Measurements from ENCODE around the gene DDA1.
"Not testable (repeated sequence)": the region's sequence is repeated elsewhere in the genome, so short reads cannot be mapped to it uniquely, and the experiment has no call there.

DDA1 gene

GRCh38 chr19:17353386-17353785, 44.0 kb downstream of the DDA1 start:
- no peak overlapping the region for H3K4me3 ChIP-seq (ENCODE audit: low read depth, low read length)
- TF ChIP-seq, protein P1, sequence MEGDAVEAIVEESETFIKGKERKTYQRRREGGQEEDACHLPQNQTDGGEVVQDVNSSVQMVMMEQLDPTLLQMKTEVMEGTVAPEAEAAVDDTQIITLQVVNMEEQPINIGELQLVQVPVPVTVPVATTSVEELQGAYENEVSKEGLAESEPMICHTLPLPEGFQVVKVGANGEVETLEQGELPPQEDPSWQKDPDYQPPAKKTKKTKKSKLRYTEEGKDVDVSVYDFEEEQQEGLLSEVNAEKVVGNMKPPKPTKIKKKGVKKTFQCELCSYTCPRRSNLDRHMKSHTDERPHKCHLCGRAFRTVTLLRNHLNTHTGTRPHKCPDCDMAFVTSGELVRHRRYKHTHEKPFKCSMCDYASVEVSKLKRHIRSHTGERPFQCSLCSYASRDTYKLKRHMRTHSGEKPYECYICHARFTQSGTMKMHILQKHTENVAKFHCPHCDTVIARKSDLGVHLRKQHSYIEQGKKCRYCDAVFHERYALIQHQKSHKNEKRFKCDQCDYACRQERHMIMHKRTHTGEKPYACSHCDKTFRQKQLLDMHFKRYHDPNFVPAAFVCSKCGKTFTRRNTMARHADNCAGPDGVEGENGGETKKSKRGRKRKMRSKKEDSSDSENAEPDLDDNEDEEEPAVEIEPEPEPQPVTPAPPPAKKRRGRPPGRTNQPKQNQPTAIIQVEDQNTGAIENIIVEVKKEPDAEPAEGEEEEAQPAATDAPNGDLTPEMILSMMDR (IDR thresholded peaks at IDR 0.05; ENCODE audit: low read depth, low read length, missing control alignments): no peak
- in situ Hi-C loops (cut with HindIII; ENCODE audit: low sequenced_read_pairs): no loop called here
- no peak for DNase-seq (ENCODE audit: low read depth)

DNA sequence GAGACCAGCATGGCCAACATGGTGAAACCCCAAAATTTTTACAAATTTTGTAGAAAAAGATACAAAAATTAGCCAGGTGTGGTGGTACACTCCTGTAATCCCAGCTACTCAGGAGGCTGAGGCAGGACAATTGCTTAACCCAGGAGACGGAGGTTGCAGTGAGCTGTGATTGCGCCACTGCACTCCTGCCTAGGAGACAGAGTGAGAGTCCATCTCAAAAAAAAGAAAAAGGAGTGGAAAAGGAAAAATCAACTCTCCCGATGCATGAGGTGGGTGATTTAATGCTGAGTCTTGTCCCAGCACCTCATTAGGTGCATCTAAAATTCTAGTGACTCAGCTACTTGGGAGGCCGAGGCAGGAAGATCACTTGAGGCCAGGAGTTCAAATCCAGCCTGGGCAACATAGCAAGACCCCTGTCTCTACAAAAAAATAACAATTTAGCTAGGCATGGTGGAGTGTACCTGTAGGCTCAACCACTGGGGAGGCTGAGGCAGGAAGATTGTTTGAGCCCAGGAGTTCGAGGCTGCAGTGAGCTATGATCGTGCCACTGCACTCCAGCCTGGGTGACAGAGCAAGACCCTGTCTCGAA, 47.8 kb downstream of the DDA1 start:
- no peak overlapping the region for H3K4me3 ChIP-seq (ENCODE audit: low read depth, low read length)
- TF ChIP-seq, protein P1 (IDR thresholded peaks at IDR 0.05; ENCODE audit: low read depth, low read length, missing control alignments): no peak

GRCh38 chr19:17357724-17358123, 48.4 kb downstream of the DDA1 start:
- H3K4me3 ChIP-seq (ENCODE audit: low read depth, low read length): no peak overlapping the region
- in situ Hi-C loops (cut with HindIII; ENCODE audit: low sequenced_read_pairs): no loop called here
- no peak for DNase-seq (ENCODE audit: low read depth)
- TF ChIP-seq, protein P1 (IDR thresholded peaks at IDR 0.05; ENCODE audit: low read depth, low read length, missing control alignments): no peak

More for the DNA sequence above, 47.8 kb downstream of the DDA1 start:
- in situ Hi-C loops (cut with HindIII; ENCODE audit: low sequenced_read_pairs): no loop called here
- no peak for DNase-seq (ENCODE audit: low read depth)

GRCh38 chr19:17358395-17358794, 49.0 kb downstream of the DDA1 start:
- TF ChIP-seq, protein P1 (IDR thresholded peaks at IDR 0.05; ENCODE audit: low read depth, low read length, missing control alignments): no peak
- no peak overlapping the region for H3K4me3 ChIP-seq (ENCODE audit: low read depth, low read length)
- in situ Hi-C loops (cut with HindIII; ENCODE audit: low sequenced_read_pairs): no loop called here
- DNase-seq (ENCODE audit: low read depth): no peak

DNA sequence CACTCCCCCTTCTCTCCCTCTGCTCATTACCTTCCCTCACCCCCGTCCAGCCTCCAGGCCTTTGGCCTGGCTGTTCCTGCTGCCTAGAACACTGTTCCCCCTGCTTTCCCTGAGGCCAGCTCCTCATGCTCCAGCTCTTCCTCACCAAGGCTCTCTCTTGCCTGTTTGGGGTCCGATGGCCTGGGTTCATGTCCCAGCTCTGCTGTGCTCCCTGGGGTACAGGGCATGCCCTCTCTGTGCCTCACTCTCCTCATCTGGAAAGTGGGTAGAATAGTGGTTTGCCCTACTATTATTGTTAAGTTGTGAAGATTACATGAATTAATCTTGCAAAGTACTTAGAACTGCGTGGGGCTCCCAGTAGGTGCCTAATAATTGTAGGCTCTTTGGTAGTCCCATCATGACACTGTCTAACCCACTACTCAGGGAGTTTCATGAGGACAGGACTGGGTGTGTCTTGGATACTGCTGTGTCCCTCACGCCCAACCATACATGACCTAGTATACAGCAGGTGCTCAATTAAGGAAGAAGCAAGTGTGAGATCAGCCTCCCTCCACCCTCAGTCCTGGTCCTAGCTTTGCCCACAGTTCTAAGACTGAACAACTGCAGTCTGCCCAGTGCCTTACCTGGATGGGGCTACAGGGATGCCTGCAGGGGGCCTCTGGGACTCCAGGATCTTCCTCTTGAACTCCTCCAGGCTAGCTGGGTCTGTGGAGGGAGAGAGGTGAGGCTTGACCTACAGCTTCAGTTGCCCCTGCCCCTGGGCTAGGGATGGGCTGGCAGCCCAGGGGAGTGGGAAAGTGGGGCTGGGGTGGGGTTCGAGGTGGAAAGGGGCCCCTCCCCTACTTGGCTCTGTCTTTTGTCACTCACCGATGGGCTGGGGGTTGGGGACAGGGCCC, 50.8 kb downstream of the DDA1 start:
- in situ Hi-C loops (cut with HindIII; ENCODE audit: low sequenced_read_pairs): no loop called here
- DNase-seq (ENCODE audit: low read depth): no peak
- TF ChIP-seq, protein P1 (IDR thresholded peaks at IDR 0.05; ENCODE audit: low read depth, low read length, missing control alignments): no peak
- H3K4me3 ChIP-seq (ENCODE audit: low read depth, low read length): no peak overlapping the region

- in situ Hi-C loops (cut with HindIII; ENCODE audit: low sequenced_read_pairs); H3K4me3 ChIP-seq (ENCODE audit: low read depth, low read length); DNase-seq (ENCODE audit: low read depth): not testable (repeated sequence)
These were observed 54.7 kb downstream of the DDA1 start for GRCh38 chr19:17363852-17364605.
